ENCODE data around the gene SF3B1.
"Not testable (repeated sequence)": the region's sequence is repeated elsewhere in the genome, so short reads cannot be mapped to it uniquely, and the experiment has no call there.

SF3B1 gene

DNA sequence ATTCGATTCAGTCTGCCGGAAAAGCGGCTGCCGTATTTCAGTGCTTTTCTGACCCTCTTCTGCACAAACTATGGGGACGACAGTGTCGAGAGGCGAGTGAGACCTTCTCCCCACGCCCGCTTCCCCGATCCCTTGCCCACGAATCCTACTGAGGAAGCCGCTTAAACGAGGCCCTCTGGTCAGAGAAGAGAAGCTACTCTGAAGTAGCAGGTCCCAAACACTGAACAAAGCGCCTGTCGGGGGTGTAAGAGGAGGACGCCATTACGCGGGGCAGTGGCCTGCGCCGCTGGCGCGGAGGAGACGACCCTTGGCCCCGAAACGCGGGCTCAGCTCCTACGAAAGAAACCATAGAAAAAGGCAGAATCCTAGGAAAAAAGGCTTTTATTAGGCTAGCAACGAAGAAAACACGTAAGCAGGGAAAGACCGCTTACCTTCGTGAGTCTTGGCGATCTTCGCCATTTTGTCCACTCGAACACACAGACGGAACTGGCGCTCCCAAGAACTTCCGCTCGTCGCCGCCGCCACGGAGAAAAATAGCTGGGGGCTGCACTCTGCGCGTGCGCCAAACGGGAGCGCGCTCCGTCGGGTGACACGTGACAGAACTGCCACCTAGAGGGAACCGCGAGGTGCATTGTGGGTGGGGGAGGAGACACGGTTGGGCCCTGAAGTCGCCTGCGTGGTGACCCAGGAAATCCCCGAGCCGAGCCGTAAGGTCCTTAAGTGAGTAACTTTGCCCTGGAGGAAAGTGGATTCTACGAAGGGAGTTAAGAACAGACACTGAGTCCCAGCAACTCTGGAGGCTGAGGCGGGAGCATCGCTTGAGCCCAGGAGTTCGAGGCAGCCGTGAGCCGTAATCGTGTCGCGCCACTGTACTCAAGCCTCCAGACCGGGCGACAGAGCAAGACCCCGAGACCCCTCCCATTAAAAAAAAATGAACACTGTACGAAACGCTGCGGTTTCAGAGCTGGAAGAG lies at the start of gene SF3B1:
Gene SF3B1 (minus strand): TSS at position 488 of the 973 bp plus-strand sequence. CDS start 29 bp downstream, at position 459.
- peak; percentile 99 for DNase-seq

DNA sequence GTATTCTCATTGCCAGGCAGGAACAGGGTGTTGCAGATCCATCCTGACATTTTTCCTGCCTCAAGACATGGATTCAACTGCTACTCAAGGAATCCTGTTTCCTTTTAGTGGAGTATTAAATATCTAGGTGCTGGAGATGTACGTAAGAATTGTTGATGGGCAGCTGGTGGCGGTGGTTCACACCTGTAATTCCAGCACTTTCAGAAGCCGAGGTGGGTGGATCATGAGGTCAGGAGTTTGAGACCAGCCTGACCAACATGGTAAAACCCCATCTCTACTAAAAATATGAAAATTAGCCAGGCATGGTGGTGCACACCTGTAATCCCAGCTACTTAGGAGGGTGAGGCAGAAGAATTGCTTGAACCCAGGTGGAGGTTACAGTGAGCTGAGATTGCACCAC lies 49.4 kb upstream of the SF3B1 start:
- DNase-seq: not testable (repeated sequence)

DNA sequence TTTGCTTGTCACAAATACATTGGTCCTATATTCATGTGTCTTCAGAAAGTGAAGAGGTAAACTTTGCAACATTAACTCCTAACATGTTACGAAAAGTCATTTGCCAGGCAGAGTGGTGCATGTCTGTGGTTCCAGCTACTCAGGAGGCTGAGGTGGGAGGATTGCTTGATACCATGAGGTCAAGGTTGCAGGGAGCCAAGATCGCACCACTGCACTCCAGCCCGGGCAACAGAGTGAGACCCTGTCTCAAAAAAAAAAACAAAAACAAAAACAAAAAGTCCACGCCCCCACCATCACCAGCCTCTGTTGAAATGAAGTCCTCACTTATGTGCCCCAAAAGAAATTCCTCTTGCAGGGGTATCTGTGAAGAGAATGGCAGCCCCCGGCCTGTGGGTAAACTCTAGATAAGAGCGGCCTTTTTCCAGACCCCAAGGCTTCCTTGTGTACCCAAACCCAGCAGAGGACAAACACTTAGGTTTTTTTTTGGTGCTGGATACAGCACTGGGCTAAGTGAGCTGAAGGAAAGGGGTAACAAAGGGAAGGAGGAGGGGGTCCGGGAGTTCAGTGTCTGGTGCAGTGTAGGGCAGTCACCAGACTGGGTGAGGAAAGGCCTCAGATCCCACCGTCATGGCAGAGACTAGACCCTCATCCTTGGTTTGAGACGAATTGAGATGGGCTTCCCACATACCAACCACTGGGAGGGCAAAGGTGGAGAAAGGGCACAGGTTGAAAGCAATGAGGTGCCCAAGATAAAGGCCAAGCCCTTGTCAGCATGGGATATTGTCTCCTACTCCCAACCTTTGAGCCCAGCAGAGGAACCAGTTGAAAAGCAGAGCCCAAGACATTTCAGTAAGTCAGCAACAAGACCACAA lies 45.6 kb upstream of the SF3B1 start:
- no peak for DNase-seq

DNA sequence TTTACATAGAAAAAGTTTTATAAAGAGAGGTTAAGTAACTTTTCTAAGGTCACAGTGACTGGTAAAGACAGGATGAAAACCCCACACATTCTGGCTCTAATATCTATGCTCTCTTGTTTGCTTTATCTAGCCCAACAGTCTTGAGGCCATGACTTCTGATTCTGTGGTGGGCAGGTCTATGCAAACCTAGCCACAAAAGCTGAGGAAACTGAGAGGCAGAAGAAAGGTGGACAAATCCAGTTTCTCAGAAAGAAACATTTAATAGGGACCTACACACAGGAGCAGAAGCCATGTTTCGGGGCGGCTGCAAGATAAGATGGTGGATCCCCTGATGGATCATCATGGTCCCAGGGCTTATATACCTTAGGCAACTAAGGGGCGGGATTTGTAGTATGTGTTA lies 43.0 kb upstream of the SF3B1 start:
- no peak for DNase-seq

DNA sequence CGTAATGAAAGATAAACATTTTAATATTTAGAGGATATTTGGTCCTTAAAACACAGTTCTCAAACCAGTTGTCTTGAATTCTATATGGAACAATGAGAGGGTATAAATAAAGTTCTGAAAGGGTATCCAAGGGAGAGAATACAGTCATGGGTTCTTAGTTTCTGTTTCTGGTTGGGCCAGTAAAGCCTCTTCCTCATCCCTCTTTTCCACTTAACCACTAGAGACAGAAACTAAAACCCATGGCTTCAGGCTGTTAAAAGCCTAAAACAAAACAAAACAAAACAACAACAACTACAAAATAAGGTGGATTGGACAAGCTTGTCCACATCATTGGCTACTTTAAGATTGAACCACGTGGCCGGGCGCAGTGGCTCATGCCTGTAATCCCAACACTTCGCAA lies 37.3 kb upstream of the SF3B1 start:
- DNase-seq: no peak

- no peak for DNase-seq
Measured at GRCh38 chr2:197464175-197464574, 29.3 kb upstream of the SF3B1 start.

DNA sequence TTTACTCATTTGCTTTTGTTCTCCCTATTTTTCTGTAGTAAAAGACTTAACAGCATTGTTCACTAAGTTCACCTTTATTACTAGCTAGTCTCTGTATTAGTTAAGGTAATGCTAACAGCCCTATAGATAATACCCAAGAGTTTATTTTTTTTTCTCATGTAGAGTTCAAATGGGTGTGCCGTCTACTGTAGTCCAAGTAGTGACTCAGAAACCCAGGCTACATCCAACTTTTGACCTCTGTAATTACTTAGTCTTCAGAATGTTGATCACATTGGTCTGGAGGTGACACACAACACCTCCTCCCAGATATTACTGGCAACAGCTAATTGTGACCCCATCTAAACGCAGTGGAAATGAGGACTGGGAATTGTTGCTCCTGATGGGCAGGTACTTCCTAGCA lies 26.2 kb upstream of the SF3B1 start:
- no peak for DNase-seq

- peak; percentile 35 for DNase-seq
Measured at GRCh38 chr2:197460649-197461048, 25.8 kb upstream of the SF3B1 start.

- DNase-seq: no peak
Measured at GRCh38 chr2:197455428-197455827, 20.6 kb upstream of the SF3B1 start.

- no peak for DNase-seq
Measured at GRCh38 chr2:197454923-197455322, 20.1 kb upstream of the SF3B1 start.

DNA sequence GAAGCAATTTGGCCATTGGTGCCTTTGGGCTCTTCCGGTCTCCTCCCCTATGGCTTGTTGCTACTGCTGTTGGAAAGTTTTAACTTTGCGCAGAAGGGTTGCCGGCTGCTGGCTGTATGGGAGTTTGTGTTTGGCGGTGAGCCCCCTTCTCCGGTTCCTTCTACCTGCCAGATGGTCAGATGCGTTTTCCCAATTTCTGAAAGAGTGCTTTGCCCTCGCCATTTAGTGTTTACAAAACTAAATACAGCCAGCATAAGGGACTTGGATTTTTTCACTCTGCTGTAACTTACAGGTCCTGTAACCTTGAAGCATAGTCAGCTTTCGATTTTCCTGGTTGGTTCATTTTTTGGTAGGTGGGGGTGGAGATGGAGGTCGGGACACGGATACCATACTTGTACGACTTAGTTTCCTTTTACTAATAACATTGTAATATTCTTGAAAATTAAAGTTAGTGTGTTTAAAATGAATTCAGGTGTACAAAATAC lies 19.1 kb upstream of the SF3B1 start:
- no peak for DNase-seq

DNA sequence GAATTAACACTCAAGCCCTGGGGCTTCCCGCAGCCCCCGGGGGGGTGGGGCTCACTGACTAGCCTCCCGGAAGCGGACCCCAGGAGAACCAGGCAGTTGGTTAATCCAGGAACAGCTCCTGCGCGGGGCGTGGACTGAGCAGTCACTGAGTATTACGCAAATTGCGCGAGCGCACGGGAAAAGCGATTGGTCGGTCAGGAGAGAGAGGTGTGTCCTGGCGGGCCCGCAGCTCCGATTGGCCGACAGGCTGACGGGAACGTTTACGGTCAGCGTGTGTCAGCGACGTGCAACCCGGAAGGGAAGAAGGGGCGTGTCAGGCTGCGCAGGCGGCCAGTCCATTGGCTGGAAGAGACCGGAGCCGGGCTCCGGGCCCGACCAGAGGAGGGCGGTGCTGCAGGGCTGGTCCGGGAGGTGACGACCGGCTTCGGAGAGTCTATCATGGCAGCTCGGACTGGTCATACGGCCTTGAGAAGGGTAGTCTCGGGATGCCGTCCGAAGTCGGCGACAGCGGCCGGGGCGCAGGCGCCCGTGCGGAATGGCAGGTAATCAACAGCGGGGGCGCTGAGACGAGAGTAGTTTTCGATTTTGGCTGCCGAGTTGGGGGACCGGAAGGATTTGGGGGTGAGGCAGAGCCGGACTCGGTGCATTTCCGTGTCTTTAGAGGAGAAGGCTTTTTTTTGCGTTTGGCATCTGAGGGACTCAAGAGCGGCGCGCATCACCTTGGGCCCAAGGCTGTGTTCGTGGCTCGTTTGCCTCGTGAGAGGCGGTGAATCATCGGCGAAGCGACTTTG lies 18.5 kb upstream of the SF3B1 start, which contains the start of gene COQ10B:
Gene COQ10B (plus strand): TSS at position 430 of the 791 bp plus-strand sequence. CDS start 9 bp downstream, at position 439.
- DNase-seq: peak; percentile 100

GRCh38 chr2:197452754-197453122 lies 17.9 kb upstream of the SF3B1 start:
- no peak for DNase-seq

- DNase-seq: peak; percentile 45
Measured at GRCh38 chr2:197450935-197451358, 16.1 kb upstream of the SF3B1 start.

DNA sequence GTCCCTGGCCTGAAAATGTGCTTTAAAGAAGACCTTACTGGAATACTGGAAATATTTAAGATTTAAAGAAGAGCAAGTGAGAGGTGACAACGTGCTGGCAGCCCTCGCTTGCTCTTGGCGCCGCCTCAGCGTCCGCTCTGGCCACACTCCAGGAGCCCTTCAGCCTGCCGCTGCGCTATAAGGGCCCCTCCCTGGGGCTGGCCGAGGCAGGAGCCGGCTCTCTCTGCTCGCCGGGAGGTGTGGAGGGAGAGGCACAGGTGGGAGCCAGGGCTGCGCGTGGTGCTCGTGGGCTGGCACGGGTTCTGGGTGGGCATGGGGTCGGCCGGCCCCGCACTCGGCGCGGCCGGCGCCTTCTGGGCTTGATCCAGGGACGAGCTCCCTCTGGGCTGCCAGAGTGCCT lies 15.6 kb upstream of the SF3B1 start:
- no peak for DNase-seq

GRCh38 chr2:197446844-197447243 lies 12.0 kb upstream of the SF3B1 start:
- DNase-seq: no peak

- DNase-seq: no peak
Measured at GRCh38 chr2:197445746-197446145, 10.9 kb upstream of the SF3B1 start.

DNA sequence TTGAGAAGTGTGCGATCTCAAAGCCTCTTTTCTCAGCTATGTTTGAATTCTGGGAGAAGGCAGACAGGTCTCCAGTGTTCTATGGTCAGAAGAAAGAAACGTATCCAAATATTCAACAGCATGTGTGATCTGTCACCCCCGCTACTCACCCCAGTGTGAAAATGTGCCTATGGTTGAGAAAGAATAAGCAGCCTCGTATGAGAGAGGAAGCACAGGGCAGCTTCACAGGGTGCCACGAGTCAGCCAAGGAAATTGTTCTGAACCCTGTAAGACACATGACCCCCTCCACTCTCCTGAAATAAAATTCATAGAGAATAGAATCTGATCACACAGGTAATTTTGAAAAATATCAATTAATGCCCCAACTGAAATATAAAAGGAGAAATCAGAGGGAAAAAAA lies 8.0 kb upstream of the SF3B1 start:
- no peak for DNase-seq

GRCh38 chr2:197437380-197437779 lies 2.6 kb upstream of the SF3B1 start:
- DNase-seq: no peak

GRCh38 chr2:197435598-197436420 lies 981 bp upstream of the SF3B1 start:
- DNase-seq: peak; percentile 57

GRCh38 chr2:197433780-197434438 lies 919 bp downstream of the SF3B1 start:
- peak; percentile 25 for DNase-seq

Measured in DMS53 (cell line).